Ascending aorta (tissue), 2 donors: ENCODE measurements around the gene PTPN3. TPM values are rescaled to one million over a fixed set of nuclear protein-coding genes. Genes with fewer than 3 reads are reported as not detected.

ENCODE experiments used
- DNase-seq, 2 donors: peaks; one replicate each; pipeline ENCODE4 v3.0.0-alpha.2; 2019; ENCODE audit warnings: low spot score in 2 of 2
- H3K27ac ChIP-seq, 2 donors: fragments of 200-600 bp; sonication (generic); one replicate each; pipeline ENCODE4 v1.5.1; 2016 to 2017; ENCODE audit warnings: mild to moderate bottlenecking in 1 of 2
- H3K27me3 ChIP-seq: fragments of 200-600 bp; sonication (generic); one replicate; pipeline ENCODE4 v1.5.1; 2017
- H3K36me3 ChIP-seq, 2 donors: fragments of 200-600 bp; sonication (generic); one replicate each; pipeline ENCODE4 v1.5.1; 2016
- H3K4me1 ChIP-seq, 2 donors: fragments of 200-600 bp; sonication (generic); one replicate each; pipeline ENCODE4 v1.5.1; 2016 to 2017; ENCODE audit warnings: mild to moderate bottlenecking in 1 of 2
- H3K4me3 ChIP-seq, 2 donors: fragments of 200-600 bp; sonication (generic); one replicate each; pipeline ENCODE4 v1.5.1; 2016 to 2017; ENCODE audit warnings: mild to moderate bottlenecking in 1 of 2
- H3K9me3 ChIP-seq, 2 donors: fragments of 200-600 bp; sonication (generic); one replicate each; pipeline ENCODE4 v1.5.1; 2016
- intact Hi-C: fragments of 100-400 bp; cut with DNase I; formaldehyde crosslinking; loops from one replicate; pipeline ENCODE4 v1.15.1; 2023
- total RNA-seq: library from RNA; depleted of rRNA; stranded (reverse); fragments of >200 nt; gene quantifications from one replicate; pipeline ENCODE4 v1.1.0, GENCODE V29; 2016
- TF ChIP-seq, protein P1 (sequence below), 3 experiments: fragments of 200-600 bp in 2 of 3; fragments of 450-650 bp in 1 of 3; sonication (generic) in 2 of 3; IDR thresholded peaks; one replicate each; pipeline ENCODE4 v1.5.1; 2016 to 2019; ENCODE audit warnings: antibody characterized with exemption in 3 of 3, mild to moderate bottlenecking in 1 of 3, moderate library complexity in 1 of 3

The PTPN3 gene
- total RNA-seq, 1 donor from 2014 or later: 4.3 TPM

DNA sequence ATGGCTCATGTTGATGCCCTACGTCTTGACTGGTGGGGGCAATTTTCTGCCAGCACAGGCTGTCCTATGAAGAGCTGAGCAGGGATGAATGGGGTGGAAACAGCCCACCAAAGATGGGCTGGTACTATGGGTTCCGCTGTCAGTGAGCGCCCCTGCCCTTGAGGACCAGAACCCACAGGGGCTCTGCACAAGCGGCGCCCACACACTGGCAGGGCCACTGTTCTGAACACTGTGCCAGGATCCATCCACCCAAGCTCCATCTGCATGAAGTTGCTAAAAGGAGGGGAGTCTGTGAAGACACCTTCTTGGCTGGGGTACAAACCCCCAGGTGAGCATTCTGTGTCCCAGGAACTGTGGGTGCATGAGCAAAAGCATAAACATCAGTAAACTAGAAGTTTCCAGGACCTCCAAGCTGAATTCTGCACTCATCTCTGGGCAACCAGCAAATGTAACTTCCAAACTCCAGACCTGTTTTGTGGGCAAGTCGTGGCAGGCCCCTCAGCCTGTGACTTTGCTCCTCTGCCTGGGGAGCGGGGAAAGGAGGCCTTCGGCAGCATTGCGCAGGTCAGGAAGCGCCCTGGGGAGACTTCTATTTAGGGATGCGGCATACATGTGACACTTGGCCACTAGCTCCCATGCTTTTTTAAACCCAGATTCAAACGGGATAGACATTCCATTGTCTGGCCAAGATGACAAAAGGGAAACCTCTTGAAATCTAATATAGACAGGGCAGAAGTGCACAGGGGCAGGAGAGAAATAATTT is 48.9 kb downstream of the PTPN3 start:
- H3K27me3 ChIP-seq: no peaks in the 10 kb centered on the region
- intact Hi-C loops: no loop called here
- H3K36me3 ChIP-seq: peaks cover 3 to 30% of the 10 kb centered on the region in 2 donors
- no peak overlapping the region for H3K27ac ChIP-seq
- H3K4me3 ChIP-seq: no peak overlapping the region
- TF ChIP-seq, protein P1, sequence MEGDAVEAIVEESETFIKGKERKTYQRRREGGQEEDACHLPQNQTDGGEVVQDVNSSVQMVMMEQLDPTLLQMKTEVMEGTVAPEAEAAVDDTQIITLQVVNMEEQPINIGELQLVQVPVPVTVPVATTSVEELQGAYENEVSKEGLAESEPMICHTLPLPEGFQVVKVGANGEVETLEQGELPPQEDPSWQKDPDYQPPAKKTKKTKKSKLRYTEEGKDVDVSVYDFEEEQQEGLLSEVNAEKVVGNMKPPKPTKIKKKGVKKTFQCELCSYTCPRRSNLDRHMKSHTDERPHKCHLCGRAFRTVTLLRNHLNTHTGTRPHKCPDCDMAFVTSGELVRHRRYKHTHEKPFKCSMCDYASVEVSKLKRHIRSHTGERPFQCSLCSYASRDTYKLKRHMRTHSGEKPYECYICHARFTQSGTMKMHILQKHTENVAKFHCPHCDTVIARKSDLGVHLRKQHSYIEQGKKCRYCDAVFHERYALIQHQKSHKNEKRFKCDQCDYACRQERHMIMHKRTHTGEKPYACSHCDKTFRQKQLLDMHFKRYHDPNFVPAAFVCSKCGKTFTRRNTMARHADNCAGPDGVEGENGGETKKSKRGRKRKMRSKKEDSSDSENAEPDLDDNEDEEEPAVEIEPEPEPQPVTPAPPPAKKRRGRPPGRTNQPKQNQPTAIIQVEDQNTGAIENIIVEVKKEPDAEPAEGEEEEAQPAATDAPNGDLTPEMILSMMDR (IDR thresholded peaks at IDR 0.05): no peak
- no peaks in the 10 kb centered on the region for H3K4me1 ChIP-seq
- no peaks in the 10 kb centered on the region for H3K9me3 ChIP-seq
- no peak for DNase-seq

DNA sequence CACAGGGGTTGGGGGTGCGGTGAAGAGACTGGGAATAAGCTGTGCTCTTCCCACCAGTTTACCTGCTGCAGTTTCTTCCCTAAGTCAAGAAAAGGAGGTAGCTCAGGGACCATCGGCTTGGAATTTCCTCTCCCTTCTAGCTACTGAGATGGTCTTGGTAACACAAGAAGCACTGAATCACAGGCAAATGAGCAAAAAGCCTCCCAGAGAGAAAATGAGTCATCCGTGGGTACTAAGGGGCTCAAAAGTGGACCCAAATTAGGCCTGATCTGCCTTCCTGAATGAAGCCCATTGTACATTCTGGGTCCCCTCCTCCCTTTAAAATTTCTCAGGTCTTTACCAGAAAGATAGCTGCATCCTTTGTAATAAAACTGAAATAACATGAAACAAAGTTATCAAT is 49.9 kb downstream of the PTPN3 start:
- intact Hi-C loops: no loop called here
- TF ChIP-seq, protein P1 (IDR thresholded peaks at IDR 0.05): no peak
- H3K27me3 ChIP-seq: no peaks in the 10 kb centered on the region
- H3K36me3 ChIP-seq: peaks cover 3 to 37% of the 10 kb centered on the region in 2 donors
- no peak overlapping the region for H3K27ac ChIP-seq
- H3K4me3 ChIP-seq: no peak overlapping the region
- no peaks in the 10 kb centered on the region for H3K9me3 ChIP-seq
- no peaks in the 10 kb centered on the region for H3K4me1 ChIP-seq
- DNase-seq: no peak

DNA sequence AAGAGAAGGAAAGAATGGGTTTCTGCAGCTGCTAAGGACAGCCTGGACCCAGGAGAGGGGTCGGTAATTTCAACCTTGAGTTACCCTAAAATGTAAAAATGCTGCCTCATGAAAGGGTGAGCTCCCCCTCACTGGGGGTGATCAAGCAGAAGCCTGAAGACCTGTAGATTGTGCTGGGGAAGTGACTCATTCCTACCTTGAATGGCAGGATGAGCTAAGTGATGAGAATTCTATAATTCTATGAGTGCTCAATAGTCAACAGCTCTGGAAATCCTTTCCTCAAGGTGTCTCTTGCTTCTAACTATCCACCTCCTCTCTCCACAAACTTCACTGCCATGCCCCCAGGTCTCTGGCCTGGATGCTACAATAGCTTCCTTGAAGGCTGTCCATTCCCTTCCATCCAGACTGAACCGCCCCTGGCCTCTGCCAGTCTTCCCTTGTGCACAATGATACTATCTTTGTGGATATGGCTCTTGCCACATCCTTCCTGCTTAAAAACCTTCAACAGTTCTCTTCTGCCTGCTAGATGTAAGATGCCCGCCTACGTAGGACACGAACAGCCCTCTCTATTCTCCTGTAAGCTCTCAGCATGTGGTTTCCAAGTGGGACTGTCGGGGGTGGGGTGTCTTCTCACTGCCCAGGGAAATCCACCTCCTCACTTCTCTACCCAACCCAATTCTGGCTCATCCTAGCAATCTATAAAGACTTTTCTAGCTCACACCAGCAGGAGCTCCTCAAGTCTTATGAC is 50.6 kb downstream of the PTPN3 start:
- intact Hi-C loops: no loop called here
- no peak for DNase-seq
- TF ChIP-seq, protein P1 (IDR thresholded peaks at IDR 0.05): no peak
- H3K27me3 ChIP-seq: no peaks in the 10 kb centered on the region
- H3K27ac ChIP-seq: no peak overlapping the region
- H3K4me3 ChIP-seq: no peak overlapping the region
- peaks cover 3 to 35% of the 10 kb centered on the region in 2 donors for H3K36me3 ChIP-seq
- H3K4me1 ChIP-seq: no peaks in the 10 kb centered on the region
- no peaks in the 10 kb centered on the region for H3K9me3 ChIP-seq

DNA sequence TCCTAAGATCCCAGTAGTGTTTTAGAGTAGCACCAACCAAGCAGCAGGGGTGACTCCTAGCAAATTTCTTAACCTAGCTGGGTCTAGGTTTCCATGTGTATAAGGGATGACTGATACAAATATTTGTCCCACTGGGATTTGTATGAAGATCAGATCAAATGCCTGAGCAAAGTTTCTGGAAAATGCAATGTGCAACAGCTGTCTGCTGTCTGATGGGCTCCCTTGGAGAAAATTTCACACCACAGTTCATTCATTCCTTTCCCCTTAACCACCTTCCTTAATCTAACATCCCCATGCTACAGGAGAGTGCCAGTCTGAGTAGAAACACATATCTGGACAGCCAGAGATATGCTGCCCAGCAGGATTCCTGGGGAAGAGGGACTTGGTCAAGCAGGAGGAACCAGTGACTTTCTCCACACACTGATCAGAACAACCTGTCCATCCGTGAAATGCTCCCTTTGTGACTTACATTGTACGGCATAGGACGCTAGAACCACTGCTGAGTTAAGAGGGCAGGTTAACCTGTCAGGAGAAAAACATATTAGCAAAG is 53.3 kb downstream of the PTPN3 start:
- Histone ChIP-seq H3K4me3 (no peak overlapping the region), H3K4me1 (peaks cover 0 to 6% of the 10 kb centered on the region in 2 donors), H3K27ac (no peak overlapping the region), H3K36me3 (peaks cover 3 to 35% of the 10 kb centered on the region in 2 donors), H3K27me3 (no peaks in the 10 kb centered on the region), H3K9me3 (no peaks in the 10 kb centered on the region)
- intact Hi-C loops: no loop called here
- no peak for DNase-seq
- TF ChIP-seq, protein P1 (IDR thresholded peaks at IDR 0.05): no peak

DNA sequence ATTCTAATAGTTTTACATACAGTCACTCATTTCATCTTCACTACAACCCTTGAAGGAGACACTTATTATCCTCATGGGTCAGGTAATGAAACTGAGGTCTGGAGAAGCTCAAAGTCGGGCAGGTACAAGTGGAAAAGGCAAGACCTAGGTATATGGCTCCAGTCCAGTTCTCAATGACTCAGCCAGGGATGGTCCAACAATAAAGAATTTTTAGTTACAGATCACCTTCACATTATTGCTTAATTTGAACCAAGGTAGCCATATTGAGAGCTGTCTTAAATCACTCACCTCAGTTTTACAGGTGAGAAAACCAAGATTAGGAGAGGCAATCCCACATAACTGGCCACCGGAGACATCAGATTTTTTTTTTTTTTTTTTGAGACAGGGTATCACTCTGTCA is 55.4 kb downstream of the PTPN3 start:
- H3K36me3 ChIP-seq: peaks cover 3 to 32% of the 10 kb centered on the region in 2 donors
- H3K4me1 ChIP-seq: peaks cover 0 to 6% of the 10 kb centered on the region in 2 donors
- intact Hi-C loops: no loop called here
- TF ChIP-seq, protein P1 (IDR thresholded peaks at IDR 0.05): no peak
- no peak overlapping the region for H3K4me3 ChIP-seq
- no peak for DNase-seq
- no peaks in the 10 kb centered on the region for H3K27me3 ChIP-seq
- no peak overlapping the region for H3K27ac ChIP-seq
- H3K9me3 ChIP-seq: no peaks in the 10 kb centered on the region
